ENCODE measurements around the gene ACTA2.

ACTA2 gene

DNA sequence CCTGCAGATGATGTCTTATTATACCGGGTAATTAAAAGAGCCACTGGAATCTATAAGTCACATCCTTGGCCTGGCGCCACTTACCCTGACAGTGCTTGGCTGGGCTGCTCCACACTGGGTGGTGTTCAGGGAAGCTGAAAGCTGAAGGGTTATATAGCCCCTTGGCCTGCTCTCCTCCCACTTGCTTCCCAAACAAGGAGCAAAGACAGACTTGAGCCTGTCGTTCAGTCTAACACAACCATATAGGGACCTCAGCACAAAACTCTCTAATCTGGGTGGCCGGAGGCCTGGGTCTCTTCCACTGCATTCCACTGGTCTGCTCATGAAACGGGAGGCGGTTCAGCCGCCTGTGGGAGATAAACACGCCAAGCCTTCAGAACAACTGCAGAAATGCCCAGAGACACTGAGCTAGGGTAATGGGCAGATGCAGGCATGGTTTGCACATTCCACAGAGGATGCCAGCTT is at the start of gene ACTA2:
TSS of gene ACTA2 (minus strand) at position 127 of the 465 bp plus-strand sequence. CDS start 3,843 bp downstream, outside the sequence.
- peak; percentile 74 to 75 for DNase-seq (ENCODE audit: low read depth in 2 of 2)

DNA sequence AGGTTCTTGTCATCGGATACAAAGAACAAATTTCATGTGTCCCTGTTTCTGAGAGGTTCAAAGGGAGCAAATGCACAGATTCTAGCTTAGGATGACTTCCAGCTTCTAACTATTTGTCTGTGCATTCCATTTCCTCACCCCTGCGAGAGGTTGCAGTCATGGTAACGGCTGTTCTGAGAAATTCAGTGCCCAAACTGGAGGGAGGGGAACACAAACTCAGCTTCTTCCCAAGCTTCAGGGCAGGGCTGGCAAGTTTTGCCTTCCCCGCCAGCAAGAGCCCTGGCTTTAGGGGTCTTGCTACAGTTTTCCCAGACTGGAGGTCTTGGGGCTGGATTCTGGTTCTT is 49.1 kb upstream of the ACTA2 start:
- DNase-seq (ENCODE audit: low read depth in 2 of 2) = no peak

DNA sequence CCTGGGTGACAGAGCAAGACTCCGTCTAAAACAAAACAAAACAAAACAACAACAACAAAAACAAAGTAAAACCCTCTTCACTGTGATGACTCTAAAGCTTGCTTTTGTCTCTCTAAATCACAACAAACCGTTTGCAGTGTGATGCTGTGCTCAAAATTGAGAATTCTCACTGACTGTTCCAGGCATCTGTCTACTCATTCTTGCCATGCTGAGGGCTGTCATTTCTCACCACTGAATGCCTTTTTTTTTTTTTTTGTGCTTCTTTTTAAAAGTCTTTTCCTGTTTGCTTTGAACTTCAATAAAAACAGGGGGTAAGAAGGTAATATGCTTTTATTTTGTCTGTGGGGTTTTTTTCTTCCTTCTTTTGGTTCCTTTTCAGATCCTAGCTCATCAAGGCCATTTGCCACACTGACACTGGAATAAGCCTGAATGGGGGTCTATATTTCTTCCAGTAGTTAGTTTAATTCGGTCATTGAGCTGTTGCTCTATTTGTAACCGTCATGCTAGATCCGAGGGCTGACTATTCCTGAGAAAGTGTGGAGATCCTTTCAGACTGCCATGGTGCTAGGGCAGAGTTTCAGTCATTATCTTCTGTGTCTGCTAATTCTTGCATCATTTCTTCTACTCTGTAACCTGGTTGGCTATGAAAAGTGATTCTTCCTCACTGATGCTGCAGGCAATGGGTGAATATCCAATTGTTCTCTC is 48.6 kb upstream of the ACTA2 start:
- DNase-seq (ENCODE audit: low read depth in 2 of 2) = no peak

DNA sequence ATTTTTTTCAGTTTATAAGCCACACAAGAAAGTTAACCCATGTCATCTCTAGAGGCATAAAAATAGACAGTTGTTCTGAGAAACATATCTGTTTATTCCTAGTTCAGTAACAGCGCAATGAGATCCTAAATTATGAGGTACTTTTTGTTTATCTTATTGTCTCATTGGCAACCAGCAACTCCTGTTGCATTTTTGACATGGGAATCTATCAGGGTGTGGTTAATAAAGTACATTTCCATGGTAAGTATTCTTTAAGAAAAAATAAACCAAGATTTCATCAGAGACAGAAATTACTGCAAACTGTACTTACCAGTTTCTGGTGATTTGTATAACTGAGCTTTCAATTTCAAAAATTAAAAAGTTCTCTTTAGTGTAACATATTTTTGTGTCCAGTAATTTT is 47.1 kb upstream of the ACTA2 start:
- DNase-seq (ENCODE audit: low read depth in 2 of 2) = no peak

DNA sequence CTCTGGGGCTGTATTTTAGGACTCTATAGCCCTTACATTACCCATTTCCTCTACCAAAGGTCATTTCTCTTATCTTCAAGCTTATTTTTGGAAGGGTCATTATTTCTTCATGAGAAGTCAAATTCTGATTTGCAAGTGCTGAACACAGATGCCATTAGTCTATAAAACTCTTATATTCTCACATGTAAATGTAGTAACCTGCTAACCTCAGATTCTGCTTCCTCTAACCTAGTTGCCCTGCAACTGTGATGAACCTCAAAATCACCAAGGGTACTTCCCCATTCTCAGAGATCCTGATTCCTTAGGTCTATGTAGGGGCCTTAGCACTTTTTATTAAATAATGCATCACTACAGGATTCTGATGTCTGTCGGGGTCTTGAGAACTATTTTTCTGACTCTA is 44.4 kb upstream of the ACTA2 start:
- no peak for DNase-seq (ENCODE audit: low read depth in 2 of 2)

DNA sequence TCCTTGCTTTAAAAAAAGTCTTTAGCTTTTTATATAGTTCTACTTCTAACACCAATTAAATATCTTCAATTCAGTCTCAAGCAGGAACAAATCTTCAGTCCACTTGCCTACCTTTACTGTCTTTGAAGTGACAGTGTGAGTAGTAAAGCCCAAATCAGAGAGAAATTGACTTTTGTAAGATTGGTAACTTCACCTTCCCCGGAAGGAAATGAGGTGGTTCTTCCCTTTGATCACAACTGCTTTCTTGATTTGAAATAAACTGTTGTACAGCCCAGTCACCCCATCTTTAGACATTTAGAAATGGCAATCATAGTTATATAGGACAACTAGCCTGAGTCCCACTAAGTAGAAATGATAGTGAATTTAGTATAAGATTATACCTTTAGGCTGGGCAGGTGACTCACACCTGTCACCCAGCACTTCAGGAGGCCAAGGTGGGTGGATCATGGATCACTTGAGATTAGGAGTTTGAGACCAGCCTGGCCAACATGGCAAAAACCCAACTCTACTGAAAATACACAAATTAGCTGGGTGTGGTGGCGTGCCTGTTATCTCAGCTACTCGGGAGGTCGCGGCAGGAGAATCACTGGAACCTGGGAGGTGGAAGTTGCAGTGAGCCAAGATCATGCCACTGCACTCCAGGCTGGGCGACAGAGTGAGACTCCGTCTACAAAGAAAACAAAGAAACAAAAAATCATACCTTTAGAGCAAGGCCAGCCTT is 42.7 kb upstream of the ACTA2 start:
- no peak for DNase-seq (ENCODE audit: low read depth in 2 of 2)

DNA sequence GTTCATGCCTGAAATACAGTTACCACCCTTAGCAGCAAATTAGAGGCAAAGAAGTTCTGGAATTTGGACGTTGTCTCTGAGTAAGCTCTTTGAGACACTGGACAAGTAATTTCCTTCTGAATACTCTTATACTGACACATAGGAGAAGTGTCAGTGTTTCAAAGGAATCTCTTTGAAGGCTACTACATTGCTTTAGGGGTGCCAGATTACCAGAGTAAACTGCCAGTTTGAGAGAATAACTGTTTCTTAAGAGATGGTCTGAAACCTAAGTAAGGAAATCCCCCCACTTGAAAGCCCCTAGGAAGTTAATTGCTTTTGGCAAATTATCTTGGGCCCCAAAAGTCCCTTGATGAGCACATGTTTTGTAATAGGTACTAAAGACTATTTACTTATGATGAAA is 41.4 kb upstream of the ACTA2 start:
- DNase-seq (ENCODE audit: low read depth in 2 of 2) = no peak

DNA sequence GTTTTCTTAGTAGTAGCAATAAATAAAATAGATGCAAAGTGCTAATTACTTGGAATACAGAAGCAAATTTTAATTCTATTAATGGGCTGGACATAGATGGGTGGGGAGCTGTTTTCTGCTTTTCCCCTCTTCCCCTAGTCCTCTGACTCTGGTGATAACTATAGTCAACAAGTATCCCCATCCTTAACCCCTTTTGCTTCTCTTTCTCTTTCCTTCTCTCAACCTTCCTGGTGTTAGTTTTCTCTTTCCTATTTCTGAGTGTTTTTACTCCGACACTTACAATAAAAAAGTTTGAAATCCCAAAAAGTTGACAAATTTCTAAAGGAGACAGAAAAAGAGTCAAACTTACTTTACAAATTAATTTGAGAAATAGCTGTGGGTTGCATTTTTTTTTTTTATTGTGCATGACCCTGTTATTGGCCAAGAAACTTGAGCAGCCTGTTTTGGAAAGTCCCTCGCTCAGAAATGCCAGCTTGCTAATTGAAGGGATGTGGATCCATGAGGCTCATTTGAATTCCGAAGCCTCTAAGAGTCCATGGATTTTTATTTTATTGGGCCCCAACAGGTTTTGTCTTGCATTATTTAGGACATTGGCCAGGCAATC is 40.5 kb upstream of the ACTA2 start:
- DNase-seq (ENCODE audit: low read depth in 2 of 2) = no peak

DNA sequence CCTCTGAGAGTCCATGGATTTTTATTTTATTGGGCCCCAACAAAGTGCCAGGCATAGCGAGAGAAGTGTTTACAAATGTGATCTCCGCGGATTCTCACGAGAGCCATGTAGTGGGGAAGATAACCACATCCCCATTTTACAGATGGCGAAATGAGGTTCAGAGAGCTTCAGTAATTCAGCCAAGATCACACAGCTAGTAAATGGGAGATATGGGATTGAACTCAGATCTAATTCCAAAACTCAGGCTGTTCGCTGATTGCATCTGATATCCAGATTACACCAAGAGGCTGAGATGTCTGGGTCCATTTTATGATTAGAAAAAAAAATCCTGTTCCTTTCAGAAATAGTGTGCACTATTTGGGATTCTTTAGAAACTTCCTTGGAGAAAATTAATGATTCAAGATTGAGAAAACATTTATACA is 39.3 kb upstream of the ACTA2 start:
- DNase-seq (ENCODE audit: low read depth in 2 of 2) = no peak

DNA sequence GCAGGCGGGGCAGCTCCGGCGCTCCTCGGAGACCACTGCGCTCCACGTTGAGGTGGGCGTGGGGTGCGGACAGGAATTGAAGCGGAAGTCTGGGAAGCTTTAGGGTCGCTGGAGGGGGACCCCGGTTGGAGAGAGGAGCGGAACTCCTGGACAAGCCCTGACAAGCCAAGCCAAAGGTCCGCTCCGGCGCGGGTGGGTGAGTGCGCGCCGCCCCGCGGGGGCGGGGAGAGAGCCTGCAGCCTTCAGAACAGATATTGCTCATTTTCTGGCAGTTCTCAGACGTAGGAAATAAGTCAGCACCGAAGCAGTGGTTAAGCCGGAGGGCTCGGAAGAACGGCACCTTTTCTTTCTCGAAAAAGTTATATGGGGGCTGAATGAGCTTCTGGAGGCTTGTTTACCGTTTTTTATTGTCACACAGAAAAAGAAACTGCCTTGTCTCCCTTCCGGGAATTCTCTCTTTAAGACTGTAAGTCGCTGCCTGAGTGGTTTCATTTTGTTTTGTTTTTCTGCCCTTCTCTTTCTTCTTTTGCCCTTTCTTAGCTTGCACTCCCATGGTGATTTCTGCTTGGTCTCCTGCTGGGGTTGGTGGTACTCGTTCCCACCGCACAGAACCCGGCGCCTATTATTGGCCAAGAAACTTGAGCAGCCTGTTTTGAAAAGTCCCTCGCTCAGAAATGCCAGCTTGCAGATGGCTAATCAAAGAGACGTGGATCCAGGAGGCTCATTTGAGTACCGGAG is 38.8 kb upstream of the ACTA2 start:
- no peak for DNase-seq (ENCODE audit: low read depth in 2 of 2)

DNA sequence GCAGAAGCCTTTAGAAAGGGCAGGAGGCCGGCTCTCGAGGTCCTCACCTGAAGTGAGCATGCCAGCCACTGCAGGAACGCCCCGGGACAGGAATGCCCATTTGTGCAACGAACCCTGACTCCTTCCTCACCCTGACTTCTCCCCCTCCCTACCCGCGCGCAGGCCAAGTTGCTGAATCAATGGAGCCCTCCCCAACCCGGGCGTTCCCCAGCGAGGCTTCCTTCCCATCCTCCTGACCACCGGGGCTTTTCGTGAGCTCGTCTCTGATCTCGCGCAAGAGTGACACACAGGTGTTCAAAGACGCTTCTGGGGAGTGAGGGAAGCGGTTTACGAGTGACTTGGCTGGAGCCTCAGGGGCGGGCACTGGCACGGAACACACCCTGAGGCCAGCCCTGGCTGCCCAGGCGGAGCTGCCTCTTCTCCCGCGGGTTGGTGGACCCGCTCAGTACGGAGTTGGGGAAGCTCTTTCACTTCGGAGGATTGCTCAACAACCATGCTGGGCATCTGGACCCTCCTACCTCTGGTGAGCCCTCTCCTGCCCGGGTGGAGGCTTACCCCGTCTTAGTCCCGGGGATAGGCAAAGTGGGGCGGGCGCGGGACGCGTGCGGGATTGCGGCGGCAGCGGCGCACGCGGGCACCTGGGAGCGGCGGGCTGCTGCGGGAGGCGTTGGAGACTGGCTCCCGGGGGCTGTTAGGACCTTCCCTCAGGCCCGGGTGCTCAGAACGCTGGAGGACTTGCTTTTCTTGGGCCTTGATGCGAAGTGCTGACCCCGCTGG is 38.0 kb upstream of the ACTA2 start, which contains the start of gene FAS:
TSS of gene FAS (plus strand) at position 415 of the 777 bp plus-strand sequence. CDS start at position 494, 79 bp downstream.
- DNase-seq (ENCODE audit: low read depth in 2 of 2) = no peak

DNA sequence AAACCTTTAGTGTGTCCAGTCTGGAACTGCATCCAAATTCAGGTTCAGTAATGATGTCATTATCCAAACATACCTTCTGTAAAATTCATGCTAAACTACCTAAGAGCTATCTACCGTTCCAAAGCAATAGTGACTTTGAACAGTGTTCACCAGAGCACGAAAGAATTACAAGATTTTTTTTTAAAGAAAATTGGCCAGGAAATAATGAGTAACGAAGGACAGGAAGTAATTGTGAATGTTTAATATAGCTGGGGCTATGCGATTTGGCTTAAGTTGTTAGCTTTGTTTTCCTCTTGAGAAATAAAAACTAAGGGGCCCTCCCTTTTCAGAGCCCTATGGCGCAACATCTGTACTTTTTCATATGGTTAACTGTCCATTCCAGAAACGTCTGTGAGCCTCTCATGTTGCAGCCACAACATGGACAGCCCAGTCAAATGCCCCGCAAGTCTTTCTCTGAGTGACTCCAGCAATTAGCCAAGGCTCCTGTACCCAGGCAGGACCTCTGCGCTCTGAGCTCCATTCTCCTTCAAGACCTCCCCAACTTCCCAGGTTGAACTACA is 37.3 kb upstream of the ACTA2 start:
- DNase-seq (ENCODE audit: low read depth in 2 of 2) = peak in 1 of 2 experiments; percentile 53

DNA sequence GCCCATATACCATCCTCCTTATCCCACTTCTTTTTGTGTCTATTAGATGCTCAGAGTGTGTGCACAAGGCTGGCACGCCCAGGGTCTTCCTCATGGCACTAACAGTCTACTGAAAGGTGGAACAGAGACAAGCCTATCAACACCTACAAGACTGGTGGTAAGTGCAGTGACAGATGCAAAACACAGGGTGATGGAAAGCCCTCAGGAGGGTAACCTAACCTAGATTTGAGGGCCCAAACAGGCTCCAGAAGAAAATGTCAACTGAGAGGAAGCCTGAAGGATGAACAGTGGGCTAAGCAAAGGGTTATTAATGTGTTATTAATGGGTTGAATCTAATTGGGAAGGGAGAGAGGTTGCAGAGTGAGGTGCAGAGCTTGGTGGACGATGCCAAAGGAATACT is 36.9 kb upstream of the ACTA2 start:
- DNase-seq (ENCODE audit: low read depth in 2 of 2) = no peak

DNA sequence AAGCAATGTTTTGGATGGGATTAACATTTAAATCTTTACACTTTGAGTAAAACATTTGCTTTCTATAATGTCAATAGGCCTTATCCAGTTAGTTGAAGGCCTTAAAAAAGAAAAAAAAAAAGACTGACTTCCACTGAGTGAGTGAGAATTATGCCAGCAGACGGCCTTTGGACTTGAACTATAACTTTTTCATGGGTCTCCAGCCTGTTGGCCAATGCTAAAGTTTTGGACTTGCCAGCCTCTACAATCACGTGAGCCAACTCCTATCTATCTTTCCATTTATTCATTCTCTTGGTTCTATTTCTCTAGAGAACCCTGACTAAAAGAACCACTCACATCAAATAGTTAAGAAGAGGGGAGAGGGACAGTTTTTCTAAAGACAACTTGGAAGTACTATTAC is 35.3 kb upstream of the ACTA2 start:
- DNase-seq (ENCODE audit: low read depth in 2 of 2) = no peak

DNA sequence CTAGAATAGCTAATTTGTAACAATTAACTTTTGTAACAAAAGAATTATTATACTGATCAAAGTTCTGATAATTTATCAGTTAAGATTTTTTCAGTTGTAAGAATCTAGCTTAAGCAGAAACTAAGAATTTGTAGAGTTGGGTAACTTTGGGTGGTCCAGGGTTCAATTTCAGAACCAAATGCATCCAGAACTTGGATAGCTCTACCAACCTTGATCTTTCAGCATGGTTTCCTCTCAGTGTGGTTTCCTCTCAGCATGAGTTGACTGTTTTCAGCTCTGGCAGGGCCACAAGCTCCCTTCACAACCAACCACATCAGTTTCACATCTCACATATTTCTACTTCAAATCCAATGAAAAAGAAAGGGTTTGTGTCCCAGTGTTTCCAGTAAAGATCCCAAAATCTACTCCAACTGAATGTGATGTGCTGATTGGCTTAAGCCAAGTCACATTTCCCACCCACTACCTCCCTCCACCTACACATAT is 34.7 kb upstream of the ACTA2 start:
- no peak for DNase-seq (ENCODE audit: low read depth in 2 of 2)

DNA sequence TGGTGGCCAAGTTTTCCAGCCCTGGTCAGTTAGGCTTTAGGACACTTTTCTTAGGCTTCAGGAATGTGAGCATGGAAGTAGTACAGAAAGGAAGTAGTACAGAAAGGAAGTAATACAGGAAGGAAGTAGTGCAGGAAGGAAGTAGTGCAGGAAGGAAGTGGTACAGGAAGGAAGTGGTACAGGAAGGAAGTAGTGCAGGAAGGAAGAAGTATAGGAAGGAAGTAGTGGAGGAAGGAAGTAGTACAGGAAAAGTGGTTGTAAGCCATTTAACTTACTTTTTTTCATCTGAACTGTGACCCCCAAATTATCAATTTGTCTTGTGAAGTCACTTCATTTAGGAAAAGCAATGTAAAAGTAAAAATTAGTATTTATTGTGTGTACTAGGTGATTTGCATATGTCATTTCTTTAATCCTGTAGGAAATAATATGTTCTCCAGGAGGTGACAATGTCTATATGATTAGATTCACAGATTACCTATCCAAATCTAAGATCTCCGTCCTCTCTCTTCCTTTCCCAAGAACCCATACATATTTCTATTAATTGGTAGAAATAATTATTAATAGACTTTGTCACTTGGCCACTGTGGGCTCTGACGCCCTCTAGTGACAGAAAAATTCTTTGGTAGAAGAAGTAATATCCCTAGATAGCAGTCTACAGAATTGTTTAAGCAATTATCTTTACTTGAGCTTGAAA is 34.1 kb upstream of the ACTA2 start:
- DNase-seq (ENCODE audit: low read depth in 2 of 2) = no peak

DNA sequence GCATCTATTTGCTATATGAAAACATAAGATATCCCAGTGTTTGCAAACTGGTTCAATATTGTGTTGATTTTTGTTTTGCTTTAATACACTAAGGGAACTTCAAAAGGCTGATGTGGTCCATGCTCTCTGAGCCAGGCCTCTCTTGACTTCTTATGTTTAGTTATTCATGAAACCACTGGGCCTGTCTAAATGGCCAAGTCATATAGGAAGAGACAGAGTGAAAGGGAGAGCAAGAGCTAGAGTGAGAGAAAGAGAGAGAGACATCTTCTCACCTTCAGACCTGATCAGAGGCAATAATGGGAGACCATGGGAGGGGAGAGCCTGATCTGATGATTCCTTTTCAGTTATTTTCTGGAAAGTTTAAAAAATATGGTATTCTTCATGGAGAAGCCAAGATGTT is 32.0 kb upstream of the ACTA2 start:
- DNase-seq (ENCODE audit: low read depth in 2 of 2) = no peak

DNA sequence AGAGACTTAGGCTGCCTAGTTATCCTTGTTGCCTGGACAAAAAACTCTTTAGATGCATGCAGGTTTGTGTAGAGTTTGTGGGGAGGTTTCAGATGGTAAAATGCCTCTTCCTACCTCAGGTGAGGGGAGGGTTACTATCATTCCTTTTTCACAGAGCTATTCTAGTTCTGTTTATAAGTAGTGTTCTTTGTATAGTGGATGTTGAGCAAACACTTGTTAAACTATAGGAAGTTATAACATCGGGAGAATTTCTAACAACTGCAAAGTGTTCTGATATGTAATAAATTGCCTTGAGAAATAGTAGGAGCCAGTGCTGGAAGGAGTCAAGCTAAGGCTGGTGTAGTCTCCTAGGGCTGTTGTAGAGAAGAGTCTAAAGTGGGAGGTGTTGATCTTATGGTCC is 31.4 kb upstream of the ACTA2 start:
- no peak for DNase-seq (ENCODE audit: low read depth in 2 of 2)

DNA sequence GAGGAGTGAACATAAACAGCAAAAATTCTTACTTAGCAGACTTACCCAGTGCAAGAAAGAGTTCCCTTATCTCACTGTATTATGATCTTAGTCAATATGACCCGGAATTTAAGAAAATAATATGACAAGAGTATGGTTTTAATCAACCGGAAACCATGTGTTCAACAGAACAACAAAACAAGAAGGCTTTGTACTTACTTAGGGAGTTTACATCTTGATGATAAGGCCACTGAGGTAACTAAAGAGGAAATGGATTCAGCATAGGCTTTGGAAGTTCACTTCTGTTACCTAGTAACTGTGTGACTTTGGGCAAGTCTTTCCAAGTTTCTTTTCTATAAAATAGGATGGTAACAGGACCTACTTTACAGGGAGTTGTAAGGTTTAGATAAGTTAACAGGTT is 30.6 kb upstream of the ACTA2 start:
- no peak for DNase-seq (ENCODE audit: low read depth in 2 of 2)

DNA sequence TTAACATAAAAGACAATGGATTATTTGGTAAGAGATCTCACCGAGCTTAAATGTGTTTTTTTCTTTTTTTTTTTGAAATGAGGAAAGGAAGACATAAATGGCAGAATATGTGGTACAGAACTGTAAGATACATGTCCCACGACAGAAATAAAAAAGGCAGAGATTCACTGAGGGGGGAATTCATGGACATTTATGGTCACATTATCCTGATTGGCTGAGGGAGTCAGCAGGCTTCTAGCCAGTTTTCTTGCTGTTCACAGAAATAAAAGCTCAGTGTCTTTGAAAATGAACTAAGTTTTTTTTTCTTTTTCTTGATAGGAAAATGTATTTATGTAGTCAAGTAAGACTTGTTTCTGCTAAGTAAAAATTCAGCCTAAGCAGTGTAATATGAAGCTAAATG is 29.8 kb upstream of the ACTA2 start:
- DNase-seq (ENCODE audit: low read depth in 2 of 2) = no peak

Measured in fibroblast of skin of left biceps (primary cell).